HepG2 (cell line): ENCODE measurements around the gene ATP6V0A1. TPM values are rescaled to one million over a fixed set of nuclear protein-coding genes. Genes with fewer than 3 reads are reported as not detected.

Experiments
- ELF1 ChIP-seq: sonication (generic); formaldehyde crosslinking; IDR thresholded peaks from 2 replicates; pipeline ENCODE4 v1.4.0; 2020; ENCODE audit warnings: missing genetic modification reagents
- FOXC1 ChIP-seq: sonication (generic); formaldehyde crosslinking; IDR thresholded peaks from 2 replicates; pipeline ENCODE4 v1.8.0; 2022; ENCODE audit warnings: mild to moderate bottlenecking, missing genetic modification reagents, borderline replicate concordance
- IRF2 ChIP-seq: IDR thresholded peaks from 2 replicates; pipeline ENCODE4 v1.6.1; 2018; ENCODE audit warnings: missing genetic modification reagents, missing compliant biosample characterization
- MAX ChIP-seq: IDR thresholded peaks from 2 replicates; pipeline ENCODE4 v1.6.1; 2012; ENCODE audit warnings: inconsistent platforms
- POGZ ChIP-seq: sonication (generic); formaldehyde crosslinking; IDR thresholded peaks from 2 replicates; pipeline ENCODE4 v1.4.0; 2020; ENCODE audit warnings: mild to moderate bottlenecking, missing genetic modification reagents
- THAP11 ChIP-seq: IDR thresholded peaks from 2 replicates; pipeline ENCODE4 v1.6.1; 2016; ENCODE audit warnings: missing biosample characterization, missing genetic modification reagents
- ZNF281 ChIP-seq: sonication (generic); formaldehyde crosslinking; IDR thresholded peaks from 2 replicates; pipeline ENCODE4 v1.4.0; 2020; ENCODE audit warnings: missing genetic modification reagents, borderline replicate concordance
- ZNF501 ChIP-seq: sonication (generic); formaldehyde crosslinking; IDR thresholded peaks from 2 replicates; pipeline ENCODE4 v1.5.1; 2020; ENCODE audit warnings: mild to moderate bottlenecking, moderate library complexity, missing genetic modification reagents
- ZNF563 ChIP-seq: sonication (generic); formaldehyde crosslinking; IDR thresholded peaks from 2 replicates; pipeline ENCODE4 v1.8.0; 2022; ENCODE audit warnings: mild to moderate bottlenecking, moderate library complexity, missing genetic modification reagents
- ZNF749 ChIP-seq: sonication (generic); formaldehyde crosslinking; IDR thresholded peaks from 2 replicates; pipeline ENCODE4 v1.8.0; 2022; ENCODE audit warnings: mild to moderate bottlenecking, missing genetic modification reagents, moderate library complexity, borderline replicate concordance
- polyA plus RNA-seq, 8 experiments: library from polyadenylated mRNA; depleted of rRNA in 3 of 8; stranded (reverse) in 7 of 8; unstranded in 1 of 8; fragments of >200 nt; fragmentation: Illumina TruSeq in 4 of 8; extraction: Trizol in 4 of 8; gene quantifications; 2 replicates each; pipeline versions ENCODE4 v1.2.1 to v1.2.3, GENCODE V29; 2011 to 2016; ENCODE audit warnings: low read depth in 4 of 8, missing spikeins in 1 of 8, mixed read lengths in 1 of 8; ENCODE audit not compliant: insufficient read depth in 1 of 8
- total RNA-seq, 5 experiments: library from RNA; depleted of rRNA; stranded (reverse); fragments of >200 nt; fragmentation: Illumina TruSeq; extraction: Trizol; gene quantifications; 2 replicates each; pipeline ENCODE4 v1.2.3, GENCODE V29; 2016; ENCODE audit warnings: low read depth in 1 of 5
- TF ChIP-seq, protein P1 (sequence below), 2 experiments: fragments of 450-650 bp in 1 of 2; sonication (generic) in 1 of 2; formaldehyde crosslinking in 1 of 2; IDR thresholded peaks; 2 replicates each; pipeline versions ENCODE4 v1.6.1 to v1.8.0; 2016 to 2022; ENCODE audit warnings: antibody characterized with exemption in 1 of 2, mild to moderate bottlenecking in 1 of 2, missing genetic modification reagents in 1 of 2

Gene ATP6V0A1
- total and polyA plus RNA-seq, 2 of the 13 experiments (the other 11 are each of a cell fraction or from before 2014, with no cell fraction given), result 27.9 to 54.1 TPM

DNA sequence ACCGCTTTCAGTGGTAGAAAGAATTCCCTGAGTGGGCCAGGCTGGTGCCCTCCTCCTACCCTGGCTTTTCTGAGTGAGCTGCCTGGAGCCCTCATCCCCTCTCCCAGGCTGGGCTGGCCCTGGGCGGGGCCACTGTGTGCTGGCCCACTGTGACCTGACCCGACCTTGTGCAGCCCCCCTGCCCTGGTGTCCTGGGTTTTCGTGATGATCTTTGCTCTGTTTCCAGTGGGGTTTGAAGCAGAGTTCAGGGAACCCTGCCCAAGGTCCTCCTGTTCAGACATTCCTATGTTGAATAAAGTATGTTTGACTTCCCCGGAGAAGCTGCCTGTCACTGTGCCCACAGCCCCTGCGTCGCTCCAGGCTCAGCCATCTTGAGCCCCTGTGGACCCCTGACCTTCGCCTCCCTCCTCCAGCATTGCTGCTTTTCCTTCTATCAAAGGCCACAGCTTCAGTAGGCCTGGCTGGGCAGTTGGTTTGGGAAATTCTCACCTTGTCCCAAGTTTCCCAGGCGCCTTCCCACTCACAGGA is 63.6 kb downstream of the ATP6V0A1 start (continued):
- TF ChIP-seq, protein P1, sequence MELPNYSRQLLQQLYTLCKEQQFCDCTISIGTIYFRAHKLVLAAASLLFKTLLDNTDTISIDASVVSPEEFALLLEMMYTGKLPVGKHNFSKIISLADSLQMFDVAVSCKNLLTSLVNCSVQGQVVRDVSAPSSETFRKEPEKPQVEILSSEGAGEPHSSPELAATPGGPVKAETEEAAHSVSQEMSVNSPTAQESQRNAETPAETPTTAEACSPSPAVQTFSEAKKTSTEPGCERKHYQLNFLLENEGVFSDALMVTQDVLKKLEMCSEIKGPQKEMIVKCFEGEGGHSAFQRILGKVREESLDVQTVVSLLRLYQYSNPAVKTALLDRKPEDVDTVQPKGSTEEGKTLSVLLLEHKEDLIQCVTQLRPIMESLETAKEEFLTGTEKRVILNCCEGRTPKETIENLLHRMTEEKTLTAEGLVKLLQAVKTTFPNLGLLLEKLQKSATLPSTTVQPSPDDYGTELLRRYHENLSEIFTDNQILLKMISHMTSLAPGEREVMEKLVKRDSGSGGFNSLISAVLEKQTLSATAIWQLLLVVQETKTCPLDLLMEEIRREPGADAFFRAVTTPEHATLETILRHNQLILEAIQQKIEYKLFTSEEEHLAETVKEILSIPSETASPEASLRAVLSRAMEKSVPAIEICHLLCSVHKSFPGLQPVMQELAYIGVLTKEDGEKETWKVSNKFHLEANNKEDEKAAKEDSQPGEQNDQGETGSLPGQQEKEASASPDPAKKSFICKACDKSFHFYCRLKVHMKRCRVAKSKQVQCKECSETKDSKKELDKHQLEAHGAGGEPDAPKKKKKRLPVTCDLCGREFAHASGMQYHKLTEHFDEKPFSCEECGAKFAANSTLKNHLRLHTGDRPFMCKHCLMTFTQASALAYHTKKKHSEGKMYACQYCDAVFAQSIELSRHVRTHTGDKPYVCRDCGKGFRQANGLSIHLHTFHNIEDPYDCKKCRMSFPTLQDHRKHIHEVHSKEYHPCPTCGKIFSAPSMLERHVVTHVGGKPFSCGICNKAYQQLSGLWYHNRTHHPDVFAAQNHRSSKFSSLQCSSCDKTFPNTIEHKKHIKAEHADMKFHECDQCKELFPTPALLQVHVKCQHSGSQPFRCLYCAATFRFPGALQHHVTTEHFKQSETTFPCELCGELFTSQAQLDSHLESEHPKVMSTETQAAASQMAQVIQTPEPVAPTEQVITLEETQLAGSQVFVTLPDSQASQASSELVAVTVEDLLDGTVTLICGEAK (IDR thresholded peaks at IDR 0.05), result no peak
- TF ChIP-seq, protein P1 (CRISPR knock-in tag; IDR thresholded peaks at IDR 0.05), result peak; percentile 95
- no peak for TF ChIP-seq THAP11 (CRISPR knock-in tag)
- 0 out of 2 replicates have a peak, but pooled peaks have one; percentile 66 for TF ChIP-seq ZNF501 (CRISPR knock-in tag)
- 0 out of 2 replicates have a peak, but pooled peaks have one; percentile 19 for TF ChIP-seq MAX
- peak; percentile 36; the same call in 1 of the 2 replicates for TF ChIP-seq FOXC1 (CRISPR knock-in tag)
- peak; percentile 25; the same call in 1 of the 2 replicates for TF ChIP-seq ZNF281 (CRISPR knock-in tag)
- 0 out of 2 replicates have a peak, but pooled peaks have one; percentile 59 for TF ChIP-seq ZNF563 (CRISPR knock-in tag)
- peak; percentile 55; the same call in 1 of the 2 replicates for TF ChIP-seq POGZ
- TF ChIP-seq IRF2, result peak; percentile 48; the same call in 1 of the 2 replicates
- 0 out of 2 replicates have a peak, but pooled peaks have one; percentile 26 for TF ChIP-seq ELF1
- no peak for TF ChIP-seq ZNF749 (CRISPR knock-in tag)
